CD4-positive, alpha-beta T cell treated with Interleukin-4 for 4 hours (primary cell): ENCODE results near the gene NRP2.

Source experiments
- DNase-seq: peaks from one replicate; pipeline ENCODE4 v3.0.0-alpha.2; 2020

Gene NRP2, protein sequence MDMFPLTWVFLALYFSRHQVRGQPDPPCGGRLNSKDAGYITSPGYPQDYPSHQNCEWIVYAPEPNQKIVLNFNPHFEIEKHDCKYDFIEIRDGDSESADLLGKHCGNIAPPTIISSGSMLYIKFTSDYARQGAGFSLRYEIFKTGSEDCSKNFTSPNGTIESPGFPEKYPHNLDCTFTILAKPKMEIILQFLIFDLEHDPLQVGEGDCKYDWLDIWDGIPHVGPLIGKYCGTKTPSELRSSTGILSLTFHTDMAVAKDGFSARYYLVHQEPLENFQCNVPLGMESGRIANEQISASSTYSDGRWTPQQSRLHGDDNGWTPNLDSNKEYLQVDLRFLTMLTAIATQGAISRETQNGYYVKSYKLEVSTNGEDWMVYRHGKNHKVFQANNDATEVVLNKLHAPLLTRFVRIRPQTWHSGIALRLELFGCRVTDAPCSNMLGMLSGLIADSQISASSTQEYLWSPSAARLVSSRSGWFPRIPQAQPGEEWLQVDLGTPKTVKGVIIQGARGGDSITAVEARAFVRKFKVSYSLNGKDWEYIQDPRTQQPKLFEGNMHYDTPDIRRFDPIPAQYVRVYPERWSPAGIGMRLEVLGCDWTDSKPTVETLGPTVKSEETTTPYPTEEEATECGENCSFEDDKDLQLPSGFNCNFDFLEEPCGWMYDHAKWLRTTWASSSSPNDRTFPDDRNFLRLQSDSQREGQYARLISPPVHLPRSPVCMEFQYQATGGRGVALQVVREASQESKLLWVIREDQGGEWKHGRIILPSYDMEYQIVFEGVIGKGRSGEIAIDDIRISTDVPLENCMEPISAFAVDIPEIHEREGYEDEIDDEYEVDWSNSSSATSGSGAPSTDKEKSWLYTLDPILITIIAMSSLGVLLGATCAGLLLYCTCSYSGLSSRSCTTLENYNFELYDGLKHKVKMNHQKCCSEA

DNA sequence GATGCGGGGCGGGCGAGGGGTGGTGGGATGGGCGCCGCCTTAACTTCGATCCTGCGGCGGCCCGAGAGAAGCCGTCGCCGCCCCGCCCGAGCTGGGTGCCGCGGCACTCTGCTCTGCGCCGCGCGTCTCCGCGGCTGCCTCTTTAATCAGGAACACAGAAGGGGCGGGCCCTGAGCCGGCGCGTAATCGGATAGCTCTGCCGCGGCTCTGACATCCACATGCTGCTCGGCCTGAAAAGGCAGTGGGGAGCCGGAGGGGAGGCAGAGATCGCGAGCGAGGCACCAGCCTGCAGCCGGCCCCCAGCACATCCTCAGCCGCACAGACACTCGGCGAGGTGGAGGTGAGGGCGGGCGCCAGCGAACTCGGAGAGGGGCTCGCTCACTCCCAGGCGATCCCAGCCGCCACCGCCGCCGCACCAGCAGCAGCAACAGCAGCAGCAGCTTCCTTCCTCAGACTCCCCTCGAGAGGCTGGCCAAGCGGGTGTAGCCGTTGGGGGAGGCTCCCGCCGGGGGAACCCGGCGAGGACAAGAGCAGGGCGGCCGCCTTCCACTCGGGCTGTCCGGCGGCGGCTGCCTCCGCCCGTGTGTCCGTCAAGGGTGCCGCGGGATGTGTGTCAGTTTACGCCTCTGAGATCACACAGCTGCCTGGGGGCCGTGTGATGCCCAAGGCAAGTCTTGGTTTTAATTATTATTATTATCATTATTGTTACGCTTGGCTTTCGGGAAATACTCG lies at the start of gene NRP2:
Gene NRP2 (plus strand): TSS at position 263 of the 732 bp plus-strand sequence. CDS start 790 bp downstream, outside the sequence.
- DNase-seq = peak; percentile 6

DNA sequence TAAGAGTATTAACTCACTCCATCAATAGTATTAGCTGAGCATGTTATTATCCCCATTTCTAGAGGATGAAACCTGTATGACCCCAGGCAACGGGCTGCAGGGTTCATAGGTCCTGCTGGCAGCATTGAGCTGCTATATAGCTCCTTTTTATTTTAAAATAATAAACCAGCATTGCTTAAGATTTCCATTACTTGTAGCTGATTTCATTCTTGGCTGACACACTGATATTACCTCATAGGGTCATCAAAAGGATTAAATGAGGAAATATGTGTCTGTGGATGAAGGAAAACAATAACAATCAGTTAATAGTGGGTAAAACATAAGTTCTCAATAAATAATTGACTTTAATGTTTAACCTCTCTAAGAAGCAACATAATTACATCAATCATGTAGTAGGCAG lies 48.3 kb upstream of the NRP2 start:
- no peak for DNase-seq

DNA sequence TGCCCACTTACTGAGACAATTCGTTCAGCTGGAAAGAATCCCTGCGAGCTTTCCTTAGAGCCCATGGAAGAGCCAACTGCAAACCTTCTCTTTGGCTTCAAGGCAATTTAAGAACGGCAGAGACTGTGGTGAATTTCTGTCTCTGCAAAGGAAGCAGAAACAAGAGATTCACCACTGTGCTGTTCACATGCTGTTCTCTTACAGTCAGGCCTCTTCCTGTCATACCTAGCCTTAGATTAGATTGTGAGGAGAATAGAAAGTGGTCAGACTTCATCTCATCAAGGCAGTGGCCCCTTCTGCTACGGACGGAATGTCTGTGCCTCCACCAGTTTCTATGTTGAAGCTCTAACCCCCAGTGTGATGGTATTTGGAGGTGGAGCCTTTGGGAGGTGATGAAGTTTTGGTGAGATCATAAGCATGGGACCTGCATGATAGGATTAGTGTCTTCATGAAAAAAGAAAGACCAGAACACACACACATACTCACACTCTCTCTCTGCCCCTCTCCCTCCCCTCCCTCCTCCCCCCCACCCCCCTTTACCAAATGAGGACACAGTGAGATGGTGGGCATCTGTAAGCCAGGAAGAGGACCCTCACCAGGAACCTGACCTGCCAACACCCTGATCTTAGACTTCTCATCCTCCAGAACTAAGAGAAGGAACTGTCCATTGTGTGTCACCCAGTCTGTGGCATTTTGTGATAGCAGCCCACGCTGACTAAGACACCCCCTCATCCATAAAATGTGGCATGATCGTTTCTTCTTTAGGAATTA lies 45.6 kb upstream of the NRP2 start:
- no peak for DNase-seq

DNA sequence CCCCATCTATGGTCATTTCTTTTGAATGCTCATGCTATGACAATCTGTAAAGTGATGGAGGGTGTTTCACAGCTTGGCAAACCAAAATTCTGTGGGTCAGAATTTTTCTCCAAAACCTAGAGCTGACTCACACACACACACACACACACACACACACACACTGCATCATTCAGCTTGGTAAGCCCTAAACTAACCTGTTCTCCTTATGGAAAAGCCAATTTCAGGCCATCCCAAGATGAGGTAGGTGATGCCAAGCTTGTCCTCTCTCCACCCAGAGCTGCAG lies 45.0 kb upstream of the NRP2 start:
- DNase-seq = no peak

DNA sequence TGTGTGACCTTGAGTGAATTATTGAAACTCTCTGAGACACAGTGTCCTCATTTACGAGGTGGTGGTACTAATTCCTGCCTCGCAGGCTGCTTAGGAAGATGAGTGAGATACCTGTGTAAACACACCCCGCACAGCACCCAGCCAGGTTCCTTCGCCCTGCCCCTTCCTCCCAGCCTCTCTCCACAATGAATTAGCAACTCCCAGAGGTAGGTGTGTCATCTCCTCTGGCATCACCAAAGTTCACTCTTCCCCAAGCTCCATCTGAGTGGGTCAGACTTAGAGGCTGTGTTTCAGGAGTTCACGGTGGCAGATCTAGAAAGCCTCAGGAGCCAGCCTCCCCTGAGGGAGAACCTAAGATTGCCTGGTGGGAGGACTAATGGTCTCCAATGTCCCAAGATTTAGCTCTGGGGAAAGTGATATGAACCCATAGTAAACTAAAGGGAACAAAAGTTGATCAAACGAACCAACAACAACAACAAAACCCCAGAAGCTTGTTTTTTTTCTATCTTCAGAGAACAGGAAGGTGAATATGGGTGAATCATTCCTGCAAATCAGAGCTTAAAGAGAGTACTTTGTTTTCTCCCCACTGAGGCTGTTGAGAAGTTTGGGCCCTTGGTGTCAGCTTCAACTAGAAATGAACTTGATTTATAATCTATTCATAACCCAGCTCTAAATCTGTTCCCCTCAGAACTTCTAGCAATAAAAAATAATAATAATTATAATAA lies 44.4 kb upstream of the NRP2 start:
- no peak for DNase-seq

DNA sequence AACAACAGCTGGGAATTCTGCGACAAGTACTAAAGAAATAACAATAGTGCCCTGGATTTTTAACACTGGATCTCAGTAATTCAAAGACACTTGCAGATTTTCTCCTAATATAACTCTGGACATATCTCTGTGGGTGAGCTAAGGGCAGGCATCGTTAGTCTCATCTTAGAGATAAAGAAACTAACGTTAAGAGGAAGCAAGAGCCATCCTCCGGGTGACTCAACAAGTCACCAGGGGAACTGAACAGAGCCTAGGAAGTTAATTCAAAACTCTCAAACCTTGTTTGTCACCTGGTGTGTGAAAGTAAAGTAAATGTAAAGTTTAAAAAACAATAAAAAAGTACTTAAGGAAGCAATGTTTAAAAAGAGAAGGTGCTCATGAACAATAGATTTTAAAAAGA lies 41.6 kb upstream of the NRP2 start:
- DNase-seq = no peak

DNA sequence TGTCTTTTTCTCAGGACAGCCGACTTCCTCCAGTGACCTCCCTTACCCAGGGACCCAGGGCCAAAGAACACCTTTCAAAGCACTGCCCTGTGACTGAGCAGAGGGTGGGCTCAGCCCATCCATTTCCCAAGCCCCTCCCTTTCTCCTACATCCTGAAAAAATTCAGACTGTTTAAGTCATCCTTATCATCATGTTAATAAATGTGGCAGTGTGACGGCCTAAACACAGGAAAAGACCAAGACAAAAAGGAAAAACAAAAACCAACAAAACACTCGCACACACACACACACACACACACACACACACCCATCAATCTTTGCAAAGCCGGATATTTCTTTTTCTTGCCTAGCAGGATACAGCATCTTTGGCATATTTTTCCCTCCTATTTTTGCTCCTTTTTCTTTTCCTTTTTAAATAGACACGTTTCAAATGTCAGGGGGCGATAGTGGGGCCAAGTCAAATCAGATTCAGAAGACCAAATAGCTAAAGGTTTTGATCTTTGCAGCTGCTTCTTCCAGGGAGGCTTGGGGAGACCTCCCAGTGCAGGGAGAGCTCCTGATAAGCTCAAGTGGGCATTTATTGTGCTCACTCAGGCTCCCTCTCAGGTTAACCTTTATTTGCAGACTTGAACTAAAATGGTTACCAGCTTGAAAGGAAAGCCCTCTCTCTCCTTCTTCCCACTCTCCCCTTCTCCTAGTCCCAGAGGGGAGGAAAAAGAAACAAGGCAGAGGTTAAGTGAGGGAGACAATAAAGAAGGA lies 39.5 kb upstream of the NRP2 start:
- no peak for DNase-seq

DNA sequence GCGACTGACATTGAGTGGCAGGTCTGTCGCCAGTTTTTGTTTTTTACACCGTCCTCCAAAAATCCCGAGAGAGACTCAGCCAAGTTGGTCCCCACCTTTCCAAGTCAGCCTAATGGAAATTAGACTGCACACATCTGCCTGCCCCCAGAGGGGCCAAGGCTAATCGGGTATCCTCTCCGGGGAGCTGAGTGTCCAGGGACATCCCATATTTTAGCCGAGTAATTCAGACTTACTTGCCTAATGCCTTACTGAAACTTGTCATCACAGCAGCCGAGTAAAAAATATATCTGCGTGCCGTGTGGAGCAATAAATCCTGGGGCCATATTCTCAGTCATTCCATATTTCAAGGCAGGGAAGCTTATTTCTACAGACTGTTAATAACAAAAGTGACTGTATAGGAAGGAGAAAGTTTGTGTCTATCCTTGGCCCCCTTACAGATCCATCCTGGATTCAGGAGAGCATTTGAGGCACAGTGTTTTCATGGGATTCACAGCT lies 38.9 kb upstream of the NRP2 start:
- no peak for DNase-seq

DNA sequence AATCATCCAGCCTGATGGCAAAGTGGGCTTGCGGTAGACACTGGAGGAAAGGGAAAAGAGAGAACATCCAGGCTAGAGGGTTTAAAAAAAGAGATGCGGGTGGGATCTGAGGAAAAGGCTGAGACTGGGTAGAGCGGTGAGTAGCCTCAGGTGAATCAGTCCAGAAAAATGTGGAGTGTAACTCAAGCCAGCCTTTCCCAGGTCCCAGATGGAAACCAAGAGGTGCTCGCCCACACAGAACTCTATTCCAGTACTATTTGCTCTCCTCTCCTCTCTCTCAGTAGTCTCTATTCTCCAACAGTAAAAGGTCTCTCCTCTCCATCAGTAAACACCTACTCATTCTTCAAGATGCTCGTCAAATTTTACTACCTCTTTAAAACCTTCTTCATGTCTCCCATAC lies 38.3 kb upstream of the NRP2 start:
- DNase-seq = no peak

DNA sequence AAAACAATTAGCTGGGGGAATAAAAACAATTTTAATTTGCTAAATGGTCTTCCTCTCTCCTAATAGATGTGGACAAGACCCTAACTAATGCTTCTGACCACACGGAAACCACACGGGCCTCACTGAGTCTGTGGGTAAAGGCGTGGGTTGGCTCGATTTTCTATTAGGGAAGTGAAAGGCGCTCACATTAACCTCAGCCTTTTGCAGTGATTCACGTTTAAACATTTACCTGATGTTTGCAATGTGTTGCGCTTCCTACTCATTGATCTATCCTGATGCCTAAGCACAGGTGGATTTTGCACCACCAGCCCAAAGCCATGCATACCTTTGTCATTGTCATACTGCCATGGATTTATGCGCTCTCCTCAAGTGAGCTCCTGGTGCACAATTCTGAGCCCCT lies 35.6 kb upstream of the NRP2 start:
- DNase-seq = no peak

DNA sequence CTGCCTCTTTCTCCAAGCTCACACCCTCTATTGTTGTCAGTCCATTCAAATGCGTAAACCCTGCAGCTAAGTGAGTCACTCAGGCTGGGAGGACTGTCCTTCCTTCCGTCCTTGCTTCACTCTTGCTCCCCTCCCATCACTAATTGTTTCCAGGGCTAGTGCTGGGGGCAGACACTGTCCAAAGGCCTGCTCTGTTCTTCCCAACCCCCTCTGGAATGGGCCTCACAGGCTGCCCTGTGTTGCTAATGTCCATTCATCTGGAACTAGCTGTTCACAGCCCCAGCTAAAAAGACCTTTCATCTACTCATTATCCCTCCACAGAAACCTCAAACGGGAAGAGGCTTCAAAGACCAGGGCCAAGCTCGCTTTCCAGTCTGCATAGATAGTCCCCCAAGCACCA lies 31.9 kb upstream of the NRP2 start:
- DNase-seq = no peak

DNA sequence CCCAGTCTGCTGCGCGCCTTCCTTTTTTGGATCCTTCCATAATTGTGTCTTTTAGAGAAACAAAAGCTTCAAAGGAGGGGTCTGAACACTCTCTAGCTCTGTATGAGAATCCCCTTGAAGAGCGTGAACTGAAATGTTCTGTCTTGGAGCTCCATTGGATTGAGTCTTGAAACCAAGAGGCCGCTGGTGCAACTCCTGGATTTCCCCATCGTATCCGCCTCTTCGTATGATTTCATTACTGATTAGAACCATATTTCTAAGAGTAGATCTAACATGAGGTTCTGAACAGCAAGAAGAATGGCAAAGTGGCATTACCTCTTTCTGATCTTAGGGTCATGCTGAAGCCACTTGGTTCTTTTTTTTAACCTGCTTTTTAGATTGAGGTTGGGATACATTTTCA lies 31.4 kb upstream of the NRP2 start:
- no peak for DNase-seq

DNA sequence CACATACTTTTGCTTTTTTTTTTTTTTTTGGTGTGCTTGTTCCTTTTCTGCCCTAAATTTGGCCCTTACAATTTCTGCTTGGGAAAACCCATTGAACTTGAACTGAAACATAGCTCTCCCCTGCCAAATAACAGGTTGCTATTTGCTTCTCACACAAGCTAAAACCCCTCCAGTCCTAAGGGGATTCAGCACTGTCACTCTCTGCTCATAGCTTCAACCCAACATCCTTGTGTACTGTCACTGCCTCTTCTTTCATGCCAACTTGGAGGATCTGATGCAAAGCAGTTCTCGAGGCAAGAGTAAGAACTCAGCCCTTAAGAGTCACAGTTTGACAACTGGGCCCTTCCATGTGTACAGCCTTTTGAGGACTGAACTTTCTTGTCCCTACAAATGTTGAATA lies 30.6 kb upstream of the NRP2 start:
- DNase-seq = no peak

DNA sequence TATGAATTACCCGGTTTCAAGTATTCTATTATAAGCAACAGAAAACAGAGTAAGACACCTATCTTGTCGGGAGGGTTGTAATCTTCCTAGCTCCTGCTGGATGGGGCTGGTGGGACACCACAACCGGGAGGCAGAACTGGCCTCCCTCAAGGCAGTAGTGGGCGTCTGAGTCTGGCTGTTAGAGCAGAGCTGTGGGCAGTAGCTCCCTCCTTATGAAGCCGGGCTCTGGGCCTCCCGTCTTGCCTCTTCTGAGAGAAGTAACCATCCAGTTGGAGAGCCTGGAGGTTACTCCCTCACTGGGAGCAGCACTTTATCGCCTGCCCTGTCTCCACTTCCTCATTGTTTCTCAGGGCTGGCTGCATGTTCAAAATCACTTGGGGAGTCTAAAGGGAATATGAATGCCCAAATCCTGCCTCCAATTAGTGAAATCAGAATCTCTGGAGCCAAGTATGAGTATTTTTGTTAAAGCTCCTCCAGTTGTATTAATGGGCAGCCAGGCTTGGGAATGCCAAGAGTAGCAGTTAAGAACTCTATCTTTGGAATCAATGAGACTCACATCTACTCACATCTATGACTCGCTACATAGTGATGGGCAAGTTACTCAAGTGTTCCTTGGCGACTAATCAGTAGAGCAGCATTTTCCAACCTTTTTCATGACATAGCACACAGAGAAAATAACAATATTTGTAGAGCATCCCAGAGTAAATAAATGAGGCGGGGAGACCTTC lies 27.3 kb upstream of the NRP2 start:
- no peak for DNase-seq

DNA sequence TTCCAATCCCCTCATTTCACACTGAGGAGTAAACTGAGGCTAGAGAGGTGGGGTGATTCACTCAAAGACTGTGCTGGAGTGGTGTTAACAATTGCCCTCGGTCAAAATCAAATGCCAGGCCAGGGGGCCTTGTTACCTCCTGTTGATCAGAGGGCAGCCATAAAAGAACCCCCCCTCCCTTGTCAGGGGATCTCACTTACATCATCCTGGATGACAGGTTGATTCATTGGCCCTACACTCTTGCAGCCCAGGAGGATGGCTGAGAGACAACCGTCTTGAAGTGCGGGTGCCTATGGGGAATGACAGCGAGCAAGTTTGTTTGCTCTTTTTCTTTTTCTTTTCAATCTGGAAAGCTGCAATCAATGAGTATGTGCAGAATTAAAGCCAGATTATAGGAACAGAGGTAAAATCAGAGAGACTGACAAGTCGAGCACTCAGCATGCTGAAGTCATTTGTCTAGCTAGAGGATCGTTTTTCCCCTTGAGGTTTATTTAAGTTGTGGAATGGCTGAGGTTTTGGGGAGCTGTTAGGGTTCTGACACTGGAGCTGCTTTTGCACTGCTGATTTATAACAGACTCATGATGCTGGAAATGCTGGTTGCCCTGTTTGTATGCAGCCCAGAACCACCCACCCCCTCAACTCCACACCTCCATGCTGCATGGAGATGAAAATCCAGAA lies 26.4 kb upstream of the NRP2 start:
- no peak for DNase-seq

DNA sequence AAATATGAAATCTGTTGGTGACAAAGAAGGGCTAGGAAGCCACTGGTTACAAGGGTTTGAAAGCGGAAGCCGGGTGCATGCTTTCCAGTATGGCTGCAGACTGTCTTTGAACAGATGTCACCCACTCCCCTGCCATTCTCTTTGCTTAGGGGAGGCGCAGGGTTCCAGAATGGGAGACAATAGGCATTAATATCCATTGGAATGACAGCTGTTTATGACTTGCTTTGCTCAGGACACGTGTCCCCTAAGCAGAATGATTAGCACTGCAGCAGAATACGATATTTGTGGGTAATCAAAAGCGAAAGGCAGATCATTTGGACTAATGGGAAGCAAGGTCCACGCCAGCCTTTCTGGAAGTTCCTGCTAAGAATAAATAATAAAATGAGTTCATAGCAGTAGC lies 25.8 kb upstream of the NRP2 start:
- DNase-seq = no peak

DNA sequence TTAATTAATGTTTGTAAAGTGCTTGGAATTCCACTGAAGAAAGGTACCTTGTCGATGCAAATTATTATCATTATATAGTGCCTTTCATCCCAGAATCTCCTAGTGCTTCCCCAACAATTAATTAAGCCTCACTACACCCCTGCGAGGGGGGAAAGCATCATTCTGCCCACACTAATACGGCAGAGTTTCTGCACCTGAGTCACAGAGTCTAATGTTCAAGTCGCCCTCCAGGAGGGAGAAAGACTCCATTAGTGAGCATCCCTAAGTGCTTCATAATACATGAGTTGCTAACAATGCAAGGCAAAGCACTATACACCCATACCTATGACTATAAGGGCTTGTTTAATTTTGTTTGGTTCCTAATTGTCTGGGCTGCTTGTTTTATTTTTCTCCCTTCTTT lies 25.4 kb upstream of the NRP2 start:
- no peak for DNase-seq

DNA sequence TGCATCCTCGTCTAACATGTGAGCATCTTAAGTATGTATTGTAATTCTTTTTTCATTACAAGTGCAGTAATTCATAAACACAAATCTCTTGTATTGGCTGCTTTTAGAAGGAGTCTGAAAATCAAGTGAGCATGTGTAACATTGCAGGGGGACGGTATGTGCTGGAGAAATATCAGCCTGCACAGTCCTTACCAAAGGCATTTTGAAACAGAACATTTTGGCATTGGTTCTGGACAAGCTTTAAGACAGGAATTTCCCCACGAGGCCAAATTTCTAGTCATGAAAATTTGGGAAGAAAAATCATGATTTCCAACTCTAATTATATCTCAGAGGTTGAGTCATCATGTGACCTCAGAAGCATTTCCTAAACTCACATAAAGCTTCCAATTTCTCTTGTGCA lies 24.7 kb upstream of the NRP2 start:
- no peak for DNase-seq

DNA sequence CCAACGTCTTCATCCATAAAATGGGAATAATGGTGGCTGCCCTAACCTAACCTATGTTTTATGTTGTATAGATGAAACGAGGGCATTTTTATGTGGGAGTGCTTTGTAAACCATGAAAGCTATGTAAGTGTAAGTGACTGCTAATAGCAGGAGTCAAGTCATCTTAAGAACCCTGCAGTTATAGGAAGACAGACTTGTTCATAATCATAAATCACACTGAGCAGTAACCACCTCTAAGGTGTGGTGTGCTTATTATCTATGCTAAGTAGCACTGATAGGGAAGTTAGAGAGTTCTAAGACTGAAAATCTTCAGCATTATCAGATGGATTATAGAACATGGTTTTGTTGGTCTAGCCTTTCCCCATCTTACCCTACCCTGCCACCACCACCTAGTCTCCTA lies 24.2 kb upstream of the NRP2 start:
- DNase-seq = no peak

DNA sequence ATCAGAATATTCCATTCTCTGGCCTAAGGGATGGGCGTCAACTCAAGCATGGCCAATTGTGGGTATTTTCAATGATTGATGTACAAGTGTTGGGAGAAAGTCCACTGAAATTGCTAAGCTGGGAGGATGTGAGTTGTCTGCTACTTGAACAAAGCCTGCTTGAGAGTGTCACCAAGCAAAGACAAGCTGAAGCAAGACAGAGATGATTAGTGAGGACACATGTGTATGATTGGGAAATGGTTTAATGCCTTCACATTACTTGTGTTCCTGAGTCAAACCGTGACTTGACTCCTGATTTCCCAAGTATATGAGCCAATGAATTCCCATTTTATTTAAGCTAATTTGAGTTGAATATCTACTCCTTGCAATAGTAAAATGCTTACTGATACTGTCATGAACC lies 23.7 kb upstream of the NRP2 start:
- no peak for DNase-seq
